Adrenal gland (tissue), 12 donors: ENCODE results near the gene MYO18A. TPM values are rescaled to one million over a fixed set of nuclear protein-coding genes. Genes with fewer than 3 reads are reported as not detected.
A peak's percentile ranks its signal among the peaks of the same experiment; 100 is the strongest.

ENCODE experiments used
- DNase-seq, 7 donors: peaks; one replicate each; pipeline ENCODE4 v3.0.0-alpha.2; 2019 to 2020
- H3K27ac ChIP-seq, 5 donors: fragments of 200-600 bp; sonication (generic) in 4 of 5; 1 replicate in 3 of 5; 2 replicates in 2 of 5; pipeline versions ENCODE4 v1.5.1 to v1.8.0; 2016 to 2020; ENCODE audit warnings: mild to moderate bottlenecking in 1 of 5
- H3K27me3 ChIP-seq: fragments of 200-600 bp; 2 replicates; pipeline ENCODE4 v1.8.0; 2021
- H3K36me3 ChIP-seq, 2 donors: fragments of 200-600 bp; replicated peaks in 1 of 2; 1 replicate in 1 of 2; 2 replicates in 1 of 2; pipeline versions ENCODE4 v1.5.1 to v1.8.0; 2018 to 2022
- H3K4me1 ChIP-seq, 2 donors: fragments of 200-600 bp; replicated peaks in 1 of 2; 1 replicate in 1 of 2; 2 replicates in 1 of 2; pipeline versions ENCODE4 v1.5.1 to v1.8.0; 2018 to 2021
- H3K4me3 ChIP-seq, 4 donors: fragments of 200-600 bp; sonication (generic) in 3 of 4; one replicate each; pipeline ENCODE4 v1.5.1; 2016 to 2018
- H3K9me3 ChIP-seq, 3 donors: fragments of 200-600 bp; sonication (generic) in 1 of 3; replicated peaks in 1 of 3; 1 replicate in 2 of 3; 2 replicates in 1 of 3; pipeline versions ENCODE4 v1.5.1 to v1.8.0; 2016 to 2021
- CTCF ChIP-seq, 6 experiments: fragments of 450-650 bp in 4 of 6; fragments of 200-600 bp in 2 of 6; sonication (generic) in 1 of 6; IDR thresholded peaks; 1 replicate in 5 of 6; 2 replicates in 1 of 6; pipeline versions ENCODE4 v1.5.1 to v1.8.0; 2016 to 2021; ENCODE audit warnings: antibody characterized with exemption in 6 of 6, mild to moderate bottlenecking in 2 of 6, moderate library complexity in 1 of 6
- POLR2A ChIP-seq, 2 donors: fragments of 450-650 bp; IDR thresholded peaks; one replicate each; pipeline ENCODE4 v1.6.1; 2017; ENCODE audit warnings: antibody characterized with exemption in 2 of 2, mild to moderate bottlenecking in 2 of 2, moderate library complexity in 1 of 2
- WGBS, 4 donors: extraction: QIAGEN DNeasy Blood & Tissue Kit in 2 of 4; methylation state at CpG; one replicate each; pipeline versions ENCODE4 v1.1.5 to v1.1.7; 2013 to 2017; 5-methylcytosine and 5-hydroxymethylcytosine counted together
- intact Hi-C, 2 donors: fragments of 100-400 bp; cut with DNase I; formaldehyde crosslinking; loops; one replicate each; pipeline versions ENCODE4 v1.14.1 to v1.15.0; 2022 to 2023
- polyA plus RNA-seq, 3 donors: library from polyadenylated mRNA; stranded (reverse); fragments of 200-250 nt in 2 of 3; fragments of 350-450 nt in 1 of 3; fragmentation: Illumina TruSeq in 1 of 3; extraction: RNeasy Lipid Tissue Mini Kit (QIAGEN cat#74804) in 1 of 3; gene quantifications; one replicate each; pipeline ENCODE4 v1.2.3, GENCODE V29; 2013 to 2014
- total RNA-seq, 9 donors: library from RNA; depleted of rRNA in 4 of 9; stranded (reverse); fragments of >200 nt in 4 of 9; fragments of 120-200 nt in 1 of 9; fragmentation: NEBNext Ultra II Directional in 1 of 9; extraction: Animal tissue kit (Norgen Biotek cat#: 25700) in 1 of 9; gene quantifications; one replicate each; pipeline versions ENCODE4 v1.1.0 to v1.2.4, GENCODE V29; 2013 to 2023
- donor health status: healthy with polysubstance abuse.
- donor health status: Bipolar disorder and iron deficiency.
- donor health status: DM: yes; HTN: yes; CAD: no.
- donor health status: DM: no; HTN: no; CAD: no.
- donor health status: DM: no; HTN: no; CAD: no.
- donor health status: DM: yes; HTN: yes; CAD: no.

Gene MYO18A
- total and polyA plus RNA-seq, 12 donors: 19.6 to 95.6 (median 40.7) TPM

- H3K36me3 ChIP-seq: peaks cover 0 to 37% of the 10 kb centered on the region in 2 donors
- H3K9me3 ChIP-seq: no peaks in the 10 kb centered on the region
- no peak for DNase-seq
- no peak overlapping the region for H3K4me3 ChIP-seq
- TF ChIP-seq CTCF (IDR thresholded peaks at IDR 0.05) (no peak), POLR2A (IDR thresholded peaks at IDR 0.05) (no peak)
- H3K27ac ChIP-seq: no peak overlapping the region
- intact Hi-C loops: loop anchor here in 1 of 2 donors (10.0 kb wide), 1 partner anchor 93 kb away; no protein-coding TSS in a partner anchor
- no peaks in the 10 kb centered on the region for H3K27me3 ChIP-seq
- 89 to 95% (median 90%) methylated on average over 4 to 10 of the region's 10 CpGs for WGBS, 4 donors
- peaks cover 0 to 11% of the 10 kb centered on the region in 2 donors for H3K4me1 ChIP-seq
Measured at GRCh38 chr17:29121442-29121841, 58.8 kb downstream of the MYO18A start.

- no peak for TF ChIP-seq POLR2A (IDR thresholded peaks at IDR 0.05)
- no peak for TF ChIP-seq CTCF (IDR thresholded peaks at IDR 0.05)
- no peak overlapping the region for H3K4me3 ChIP-seq
- H3K27me3 ChIP-seq: no peaks in the 10 kb centered on the region
- no peak for DNase-seq
- WGBS, 4 donors: 86 to 100% (median 93%) methylated on average over 1 to 2 of the region's 2 CpGs
- peaks cover 0 to 45% of the 10 kb centered on the region in 2 donors for H3K36me3 ChIP-seq
- peaks cover 0 to 11% of the 10 kb centered on the region in 2 donors for H3K4me1 ChIP-seq
- no peaks in the 10 kb centered on the region for H3K9me3 ChIP-seq
- intact Hi-C loops: loop anchor here in 1 of 2 donors (10.0 kb wide), 1 partner anchor 94 kb away; no protein-coding TSS in a partner anchor
- no peak overlapping the region for H3K27ac ChIP-seq
Measured at GRCh38 chr17:29120433-29120832, 59.8 kb downstream of the MYO18A start.

GRCh38 chr17:29119265-29119664 lies 60.9 kb downstream of the MYO18A start:
- no peaks in the 10 kb centered on the region for H3K9me3 ChIP-seq
- no peak overlapping the region for H3K4me3 ChIP-seq
- DNase-seq: no peak
- peaks cover 0 to 56% of the 10 kb centered on the region in 2 donors for H3K36me3 ChIP-seq
- WGBS, 4 donors: 86 to 98% (median 94%) methylated on average over 3 to 6 of the region's 6 CpGs
- intact Hi-C loops: no loop called here
- no peaks in the 10 kb centered on the region for H3K27me3 ChIP-seq
- peaks cover 0 to 1% of the 10 kb centered on the region in 2 donors for H3K4me1 ChIP-seq
- no peak overlapping the region for H3K27ac ChIP-seq
- TF ChIP-seq POLR2A (IDR thresholded peaks at IDR 0.05) (no peak), CTCF (IDR thresholded peaks at IDR 0.05) (no peak)

GRCh38 chr17:29116804-29117753 lies 63.1 kb downstream of the MYO18A start:
- no peak for TF ChIP-seq POLR2A (IDR thresholded peaks at IDR 0.05)
- TF ChIP-seq CTCF (IDR thresholded peaks at IDR 0.05): peak; percentile 83 to 97 (median 88)
- 47 to 80% (median 53%) methylated on average over 10 to 26 of the region's 26 CpGs for WGBS, 4 donors
- Histone ChIP-seq H3K27ac (no peak overlapping the region), H3K36me3 (peaks cover 0 to 61% of the 10 kb centered on the region in 2 donors), H3K27me3 (no peaks in the 10 kb centered on the region), H3K4me3 (no peak overlapping the region), H3K9me3 (no peaks in the 10 kb centered on the region), H3K4me1 (peaks cover 0 to 5% of the 10 kb centered on the region in 2 donors)
- DNase-seq: peak; percentile 63 to 90 (median 79)
- intact Hi-C loops: loop anchor here in 1 of 2 donors (2.0 kb wide), 1 partner anchor 150 kb away; no protein-coding TSS in a partner anchor
